NOMO-1 treated with DMSO at 0.1 percent for 48 hours (cell line): ENCODE results near the gene ITGA1.

Experiments
- DNase-seq: peaks from one replicate; lab custom pipeline; 2025; ENCODE audit not compliant: unreplicated experiment; lab: John Stamatoyannopoulos, UW

ITGA1 gene

DNA sequence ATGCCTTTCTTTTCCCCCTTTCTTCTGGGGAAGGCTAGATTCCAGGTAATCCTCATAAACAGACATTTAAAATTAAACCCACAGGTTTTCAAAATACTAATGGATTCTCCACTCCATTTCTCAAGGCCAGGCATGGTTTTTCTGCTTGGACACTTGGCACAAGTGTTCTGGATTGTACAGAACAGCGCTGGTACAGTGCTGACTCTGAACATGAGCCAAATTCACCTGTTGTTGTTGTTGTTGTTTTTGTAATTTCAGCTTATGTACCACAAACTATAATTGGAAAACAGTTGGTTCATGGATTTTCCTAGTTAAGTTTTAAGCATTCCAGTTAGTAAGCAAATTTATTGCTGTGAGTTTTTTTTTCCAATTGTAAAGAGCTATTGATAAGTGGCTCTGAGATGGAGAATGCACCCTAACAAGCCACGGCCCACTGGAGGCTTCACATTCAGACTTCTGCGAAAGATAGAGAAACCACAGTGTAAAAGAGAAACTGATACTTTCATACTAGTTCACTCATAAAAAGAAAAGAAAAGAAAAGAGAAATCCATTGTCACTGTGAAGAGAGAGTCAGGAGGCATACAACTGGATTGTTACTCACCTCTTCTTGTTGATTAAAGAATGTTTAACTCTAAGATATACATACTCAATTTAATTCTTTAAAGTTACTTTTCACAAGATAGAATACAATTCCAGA, 16.2 kb upstream of the ITGA1 start:
- DNase-seq: no peak

DNA sequence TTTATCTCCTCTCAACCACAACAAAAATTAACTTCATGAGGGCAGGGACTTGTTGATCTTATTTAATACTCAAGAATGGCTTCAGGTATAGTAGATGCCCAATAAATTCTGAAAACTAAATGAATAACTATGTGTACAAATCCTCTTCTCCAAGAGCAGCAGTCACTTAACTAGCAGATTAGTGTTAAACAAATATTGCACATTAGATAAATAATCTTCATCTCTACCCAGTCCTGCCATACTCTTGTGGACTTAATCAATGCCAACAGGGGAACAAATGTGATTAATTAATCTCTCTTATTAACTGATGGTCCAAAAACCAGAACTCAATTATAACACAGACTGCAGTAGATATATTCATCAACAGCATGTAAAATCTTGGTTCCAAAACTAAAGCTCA, 15.0 kb upstream of the ITGA1 start:
- DNase-seq: no peak

DNA sequence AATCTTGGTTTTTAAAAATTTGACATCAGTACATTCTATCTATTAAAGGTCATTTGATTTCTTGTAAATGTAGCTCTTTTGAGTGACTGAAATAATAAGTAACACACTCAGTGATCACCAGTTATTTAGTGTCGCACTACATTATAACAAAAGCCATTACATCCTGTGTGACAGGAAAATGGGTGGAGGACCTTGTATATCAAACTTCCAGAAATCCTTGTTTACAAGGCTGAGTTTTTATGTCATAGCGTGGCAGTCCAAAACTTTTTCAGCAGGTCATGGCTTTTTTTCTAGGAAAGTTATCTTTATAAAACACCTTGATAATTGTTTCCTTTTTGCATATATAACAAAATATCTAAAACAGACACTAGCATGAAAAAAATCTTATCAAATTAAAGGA, 14.4 kb upstream of the ITGA1 start:
- no peak for DNase-seq

DNA sequence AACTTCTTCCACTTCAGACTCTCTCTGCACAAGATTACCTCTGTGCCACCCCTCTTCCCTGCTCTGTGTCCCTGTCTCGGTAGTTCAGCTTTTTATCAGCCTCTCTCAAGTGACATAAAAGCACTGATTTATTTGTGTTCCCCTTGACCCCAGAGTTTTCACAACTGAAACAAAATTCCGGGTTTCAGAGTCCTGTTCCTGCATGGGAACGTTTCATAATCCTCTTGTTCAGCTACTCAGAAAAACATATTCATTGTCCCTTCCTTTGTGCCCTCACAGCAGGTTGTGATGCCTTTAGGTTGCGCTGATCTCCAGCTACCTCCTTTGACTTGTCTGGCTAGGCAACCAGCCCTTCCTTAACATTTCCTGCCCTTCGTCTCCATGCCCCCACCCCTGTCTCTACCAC, 13.7 kb upstream of the ITGA1 start:
- DNase-seq: no peak

DNA sequence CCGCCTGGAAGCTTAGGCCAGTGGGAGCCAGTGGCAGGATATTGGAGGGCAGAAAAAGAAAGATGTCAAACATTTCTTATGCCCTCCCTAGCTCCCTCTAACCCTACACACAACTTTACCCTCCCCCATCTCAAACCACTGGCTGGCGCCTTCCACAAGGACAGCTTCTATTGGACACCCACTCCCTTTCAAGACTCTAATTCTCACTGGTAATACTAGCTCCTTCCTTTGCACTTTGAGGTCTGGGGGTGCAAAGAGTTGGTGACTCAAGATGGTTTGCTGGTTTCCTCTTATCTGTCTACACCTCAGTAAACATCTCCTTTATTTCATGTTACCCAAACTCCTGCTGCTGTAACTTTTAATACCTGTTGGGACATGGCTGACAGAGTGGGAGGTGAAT, 11.6 kb upstream of the ITGA1 start:
- DNase-seq: no peak

DNA sequence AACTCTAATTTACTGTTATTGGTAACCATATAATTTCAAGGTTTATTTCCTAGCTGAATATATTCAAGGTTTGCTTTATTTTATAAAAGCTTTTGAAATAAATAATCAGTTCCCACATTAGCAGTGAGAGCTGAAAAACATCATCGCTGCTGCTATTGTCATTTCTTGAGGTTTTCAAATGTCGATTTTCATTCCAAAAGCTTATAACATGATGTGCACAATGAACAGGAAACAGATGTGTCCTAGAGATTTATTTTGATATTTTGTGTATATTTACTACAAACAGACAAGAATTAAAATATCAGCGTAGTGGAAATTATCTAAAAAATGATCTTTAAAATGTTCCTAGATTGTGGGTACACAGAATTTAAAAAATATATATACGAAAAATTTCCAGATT, 10.5 kb upstream of the ITGA1 start:
- DNase-seq: no peak

DNA sequence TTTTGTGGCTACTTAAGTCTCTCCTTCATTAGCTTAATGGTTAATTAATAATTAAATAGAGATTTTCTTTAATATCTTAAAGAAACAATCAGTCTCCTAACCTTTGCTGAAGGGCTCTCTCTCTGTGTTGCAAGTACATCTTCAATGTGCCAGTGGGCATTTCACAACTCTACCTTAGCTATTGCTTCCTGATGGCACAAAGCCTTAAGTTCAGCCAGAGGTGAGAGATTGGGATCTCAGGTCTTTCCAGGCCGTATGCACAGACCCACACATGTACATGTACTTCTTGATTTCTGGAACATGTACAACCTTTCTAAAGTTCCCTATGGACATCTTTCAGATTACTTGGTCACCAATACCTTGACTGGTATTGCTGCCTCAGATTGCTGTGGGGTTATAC, 8.9 kb upstream of the ITGA1 start:
- DNase-seq: no peak

DNA sequence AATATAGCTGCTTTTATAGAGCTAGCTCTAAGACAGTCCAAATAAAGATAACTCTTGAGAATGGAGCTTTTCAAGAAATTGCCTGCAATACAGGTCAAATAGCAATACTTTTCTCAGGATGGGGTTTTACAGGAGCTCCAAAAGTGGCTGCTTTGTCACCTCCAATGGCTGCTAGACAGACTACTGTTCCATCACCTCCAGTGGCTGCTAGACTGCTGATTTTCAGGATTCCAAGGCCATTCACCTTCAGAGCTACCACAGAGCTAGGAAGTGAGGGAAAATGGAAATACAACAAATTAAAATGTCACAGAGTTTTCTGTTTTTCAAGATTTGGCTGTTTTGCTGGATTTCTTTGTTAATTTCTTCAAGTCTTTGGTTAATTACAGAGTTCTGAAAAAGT, 8.5 kb upstream of the ITGA1 start:
- no peak for DNase-seq

DNA sequence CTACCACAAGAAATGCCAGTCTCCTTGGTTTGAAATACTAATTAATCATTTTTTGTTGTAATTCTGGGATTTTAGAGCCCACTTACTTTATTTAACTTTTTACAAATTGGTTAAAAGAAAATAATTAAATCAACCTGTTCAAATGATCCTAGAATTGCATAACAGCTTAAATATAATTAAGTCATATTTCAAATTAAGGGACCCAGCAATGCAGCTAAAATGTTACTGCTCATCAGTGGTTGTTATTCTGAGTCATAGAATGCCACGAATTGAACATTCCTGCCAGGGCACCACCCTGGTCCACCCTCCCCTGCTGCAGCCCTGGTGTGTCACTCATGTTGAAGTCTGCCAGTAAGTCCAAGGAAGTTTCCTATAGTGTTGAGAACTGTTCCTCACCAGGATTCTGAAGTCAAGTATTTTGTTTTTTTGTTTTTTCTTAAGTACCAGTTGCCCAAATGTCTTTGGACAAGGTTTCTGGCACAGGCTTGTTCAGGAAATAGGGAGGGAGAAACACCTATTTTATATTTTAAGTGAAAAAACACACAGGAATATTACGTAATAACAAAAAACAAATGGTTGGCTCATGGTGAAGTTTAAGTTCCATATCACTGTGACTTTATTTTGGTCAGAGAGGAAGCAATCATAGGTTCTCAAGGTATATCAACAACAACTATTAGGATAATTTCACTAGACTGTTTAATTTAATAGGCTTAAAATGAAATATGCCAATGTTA, 4.3 kb upstream of the ITGA1 start:
- DNase-seq: no peak

DNA sequence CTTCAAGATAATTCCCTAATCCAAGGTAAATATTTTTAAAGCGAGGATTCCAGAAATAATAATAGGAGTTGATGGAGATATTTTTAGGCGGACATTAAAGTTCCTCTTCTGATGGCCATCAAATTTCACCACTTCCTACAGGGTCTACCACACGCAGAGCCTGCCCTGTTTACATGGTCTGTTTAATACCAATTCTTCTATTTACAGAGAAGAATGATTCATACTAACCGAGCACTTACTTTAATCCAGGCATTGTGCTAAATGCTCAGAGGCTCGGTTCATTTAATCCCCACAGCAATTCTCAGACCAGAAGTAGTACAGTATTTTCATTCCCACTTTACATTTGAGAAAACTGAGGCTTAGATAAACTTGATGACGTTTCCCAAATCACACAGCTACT, 3.0 kb upstream of the ITGA1 start:
- DNase-seq: peak; percentile 62

DNA sequence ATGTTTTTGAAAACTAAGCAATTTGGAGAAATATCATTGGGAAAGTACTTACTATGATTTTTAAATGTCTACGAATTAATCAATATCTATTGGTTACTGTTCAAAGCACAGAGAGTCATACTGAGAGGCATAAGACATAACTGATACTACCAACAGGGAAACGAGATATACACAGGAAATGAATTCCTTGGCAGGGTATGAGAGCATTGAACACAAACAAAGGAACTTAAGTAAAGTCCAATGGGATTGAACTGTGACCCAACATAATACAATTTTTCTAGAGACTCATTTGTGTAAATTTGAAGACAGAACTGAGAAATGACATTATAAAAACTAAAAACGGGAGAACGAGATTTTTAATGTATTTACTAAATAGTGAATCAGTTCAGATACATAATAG, 1.3 kb upstream of the ITGA1 start:
- DNase-seq: no peak

DNA sequence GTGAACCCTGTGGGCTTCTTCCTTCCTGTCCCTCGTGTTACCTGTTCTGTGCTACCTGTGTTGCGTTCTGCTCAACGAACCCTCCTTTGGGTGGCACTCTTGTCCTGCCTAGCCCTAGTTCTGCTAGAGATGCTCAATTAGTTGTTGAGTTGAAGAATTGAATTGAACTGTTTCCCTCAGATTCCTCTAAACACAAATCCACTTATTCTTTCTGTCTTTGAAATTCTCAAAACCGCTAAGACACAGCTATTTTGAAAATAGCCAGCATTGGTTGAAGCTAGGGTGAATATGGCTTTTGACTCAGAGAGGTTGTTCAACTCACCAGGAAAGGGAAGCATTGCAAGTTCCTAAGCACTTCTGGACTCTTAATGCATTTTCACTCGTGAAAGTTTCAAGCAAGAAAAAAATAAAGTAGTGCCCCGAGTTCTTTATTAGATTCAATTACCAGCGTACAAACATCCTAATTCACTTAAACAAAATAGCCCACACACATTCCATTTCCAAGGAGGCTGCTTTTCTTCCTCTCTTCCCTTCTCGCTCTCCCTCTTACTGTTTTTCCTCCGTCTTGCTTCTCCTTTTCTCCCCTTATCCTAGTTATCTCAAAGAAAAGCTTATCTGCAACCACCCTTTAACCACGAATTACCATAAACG, 642 bp upstream of the ITGA1 start:
- DNase-seq: no peak

DNA sequence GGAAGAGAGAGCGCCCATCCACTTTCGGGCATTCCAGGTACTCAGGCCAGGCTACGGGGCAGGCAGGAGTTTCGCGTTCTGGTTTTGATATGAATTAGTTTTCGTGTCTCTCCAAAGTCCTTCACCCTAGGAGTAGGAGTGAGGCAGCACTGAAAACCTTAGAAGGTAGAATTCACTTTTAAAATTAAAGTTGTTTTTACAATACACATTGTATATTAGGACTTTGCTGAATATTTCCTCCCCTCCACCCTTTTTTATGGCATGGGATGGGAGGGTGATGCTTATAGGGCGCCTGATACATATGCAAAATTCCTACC, 747 bp downstream of the ITGA1 start:
- DNase-seq: no peak

DNA sequence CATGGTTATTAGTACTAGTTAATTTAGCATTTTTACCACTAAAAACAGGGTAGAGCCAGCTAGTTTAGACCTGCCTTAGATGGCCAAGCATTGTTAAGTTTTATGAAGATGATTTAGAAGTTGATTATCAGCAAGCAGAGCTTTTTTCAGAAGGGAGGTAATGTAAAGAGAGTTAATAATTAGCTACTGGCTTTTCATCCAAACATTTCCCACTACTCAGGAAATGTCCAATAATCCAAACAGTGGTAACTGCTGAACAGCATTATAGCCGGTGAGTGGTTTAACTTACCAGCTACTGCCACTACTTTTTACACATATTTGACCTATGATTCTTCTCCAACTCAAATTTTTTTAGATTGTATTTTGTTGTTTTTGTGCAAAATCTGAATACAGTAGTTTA, 1.7 kb downstream of the ITGA1 start:
- DNase-seq: no peak

DNA sequence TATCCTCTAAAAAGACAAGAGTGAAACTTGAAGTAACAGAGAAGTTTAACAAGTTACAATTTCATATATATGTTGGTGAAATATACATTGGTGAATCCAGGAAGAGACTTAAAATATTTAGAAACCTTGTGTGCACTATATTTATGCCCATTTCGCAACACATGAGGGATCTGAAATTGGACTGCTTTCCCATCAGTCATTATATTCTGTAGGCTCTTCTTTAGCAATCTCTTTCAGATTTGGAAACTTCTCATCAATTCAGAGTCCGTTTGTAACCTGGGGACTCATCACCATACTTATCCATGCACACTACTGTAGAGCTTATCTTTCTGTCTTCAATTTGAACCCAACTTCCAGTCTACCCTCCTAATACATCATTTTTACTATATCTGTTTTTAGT, 2.1 kb downstream of the ITGA1 start:
- DNase-seq: peak; percentile 30

DNA sequence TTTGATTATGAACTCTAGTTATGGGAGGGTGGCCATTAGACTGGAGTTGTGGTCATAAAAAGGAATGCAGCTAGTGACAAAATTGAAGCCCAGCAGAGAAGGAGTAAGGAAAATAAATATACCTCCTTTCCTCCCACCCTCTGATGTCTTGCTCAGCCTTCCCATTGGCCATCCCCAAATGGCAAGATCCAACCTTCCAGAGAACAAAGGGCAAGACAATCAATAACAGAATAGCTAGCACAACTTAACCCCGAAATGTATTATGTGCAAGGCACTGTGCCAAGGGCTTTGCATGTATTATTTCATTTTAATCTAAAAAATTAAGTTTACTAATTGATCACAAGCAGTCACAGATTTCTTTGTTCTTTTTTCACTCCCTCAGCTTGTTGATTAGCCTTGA, 3.6 kb downstream of the ITGA1 start:
- no peak for DNase-seq

DNA sequence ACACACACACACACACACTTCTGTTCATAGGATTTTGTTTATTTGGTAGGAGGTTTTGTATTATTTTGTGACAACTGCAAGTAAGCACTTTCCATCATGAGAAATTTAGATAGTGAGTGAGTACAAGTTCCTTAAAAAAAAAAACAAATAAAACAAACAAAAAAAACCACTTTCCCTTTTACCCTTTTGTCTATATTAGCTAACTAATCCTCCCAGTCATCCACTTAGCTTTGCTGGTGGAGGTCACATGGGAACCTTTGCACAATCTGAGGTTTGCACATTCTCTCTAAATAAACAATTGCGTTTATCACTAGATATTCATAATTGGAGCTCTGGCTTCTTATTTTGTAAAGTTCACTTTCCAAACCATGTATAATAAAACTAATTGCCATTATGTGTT, 6.8 kb downstream of the ITGA1 start:
- DNase-seq: no peak

DNA sequence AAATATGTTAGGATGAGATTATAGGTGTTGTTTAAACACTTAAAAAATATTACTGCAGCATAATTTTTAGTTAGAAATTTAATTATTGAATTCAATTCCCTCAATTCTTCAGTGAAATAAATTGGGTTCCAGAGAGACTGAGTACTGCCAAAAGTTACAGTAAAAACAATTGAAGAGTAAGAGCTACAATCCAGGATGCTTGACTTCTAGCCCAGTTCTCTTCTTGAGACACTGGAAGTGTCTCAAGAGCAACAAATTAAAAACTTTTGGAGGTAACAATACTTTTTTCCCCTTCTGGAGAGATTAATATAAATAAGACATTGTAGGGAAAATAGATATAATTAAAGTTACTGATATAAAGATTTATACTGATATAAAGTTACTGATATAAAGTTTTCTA, 8.3 kb downstream of the ITGA1 start:
- DNase-seq: no peak

DNA sequence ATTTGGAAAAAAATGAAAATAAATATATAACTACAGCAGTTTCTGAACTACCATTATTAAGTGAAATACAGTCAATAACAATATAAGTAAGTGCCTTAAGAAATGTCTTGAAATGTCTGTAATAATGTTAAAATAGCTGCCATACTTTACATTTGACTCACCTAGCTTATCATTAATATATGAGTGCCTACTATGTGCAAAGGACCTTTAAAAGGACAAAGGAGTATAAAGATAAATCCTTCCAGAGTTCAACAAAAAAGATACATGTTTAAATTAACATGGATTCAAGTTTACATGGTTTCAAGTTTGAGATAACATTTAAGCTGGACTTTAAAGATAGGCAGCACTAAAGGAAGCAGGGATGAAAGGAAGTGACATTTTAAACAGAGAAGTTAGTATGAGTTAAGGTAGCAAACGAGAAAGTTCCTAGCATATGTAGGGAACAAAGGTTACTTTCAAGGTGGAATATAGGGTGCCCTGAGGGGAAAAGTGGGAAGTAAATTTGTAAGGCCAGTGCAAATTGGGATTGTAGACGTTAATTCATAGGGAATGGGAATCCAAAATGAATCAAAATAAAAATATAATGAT, 8.9 kb downstream of the ITGA1 start:
- no peak for DNase-seq

DNA sequence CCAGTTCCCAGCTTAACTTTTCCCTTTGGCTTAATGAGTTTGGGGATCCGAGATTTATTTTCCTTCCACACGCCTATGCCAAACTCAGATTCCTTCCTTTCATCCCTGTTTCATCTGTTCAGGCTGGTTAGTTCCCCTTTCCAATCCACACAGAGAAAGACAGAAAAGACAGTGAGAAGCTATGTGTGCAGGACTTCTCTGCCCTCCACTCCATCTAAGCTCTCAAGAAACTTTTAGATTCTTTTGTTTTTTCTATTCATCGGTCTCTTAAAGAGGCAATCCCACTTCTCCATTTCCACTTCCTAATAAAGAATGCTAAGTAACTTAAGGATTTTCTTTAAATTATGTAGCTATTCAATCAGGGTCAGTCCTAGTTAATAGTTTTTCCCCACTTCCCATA, 11.2 kb downstream of the ITGA1 start:
- DNase-seq: peak; percentile 45

DNA sequence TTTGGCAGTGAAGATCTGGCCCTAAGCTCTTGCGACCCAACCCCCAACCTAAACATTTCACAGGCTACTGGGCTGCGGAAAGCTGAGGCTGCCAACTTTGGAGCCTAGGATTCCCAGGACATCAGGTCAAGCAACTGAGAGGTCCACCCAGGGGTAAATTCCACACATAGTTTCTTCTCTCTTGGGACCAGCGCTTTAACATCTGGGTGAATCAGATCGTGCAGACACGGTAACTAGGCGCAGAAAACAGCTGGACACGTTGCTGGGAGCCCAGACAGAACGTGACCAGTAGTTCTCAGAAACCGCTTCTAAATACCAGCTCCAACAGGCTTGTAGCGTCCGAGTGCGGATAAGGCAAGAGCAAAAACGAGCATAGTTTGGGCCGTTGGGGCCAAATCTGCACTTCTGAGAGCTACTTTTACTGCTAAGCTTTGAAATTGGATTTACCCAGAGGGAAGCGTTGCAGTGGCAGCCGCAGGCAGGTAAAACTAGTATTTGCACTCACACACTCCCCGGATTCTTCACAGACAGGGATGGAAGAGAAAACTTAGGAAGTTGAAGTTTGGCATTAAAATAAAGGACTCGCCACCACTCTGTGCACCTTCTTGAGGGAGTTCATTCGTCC, 11.8 kb downstream of the ITGA1 start:
- no peak for DNase-seq

DNA sequence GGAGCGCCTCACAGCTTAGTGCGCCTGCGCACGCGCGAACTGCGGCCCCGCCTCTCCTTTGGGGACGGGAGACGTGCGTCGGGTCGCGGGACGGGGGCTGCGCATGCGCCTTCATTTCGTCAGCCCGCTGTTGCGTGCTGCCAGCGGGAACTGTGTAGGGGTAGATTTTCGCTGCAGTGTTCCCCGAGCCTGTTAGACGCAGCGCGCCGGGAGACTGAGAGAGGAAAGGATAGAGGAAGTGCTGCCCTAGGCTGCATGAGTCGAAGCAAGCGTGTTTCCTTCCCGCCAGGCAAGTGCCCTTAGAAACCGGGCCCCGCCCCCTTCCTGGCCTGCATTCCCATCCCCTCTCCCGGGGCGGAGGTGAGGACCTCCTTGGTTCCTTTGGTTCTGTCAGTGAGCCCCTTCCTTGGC, 12.3 kb downstream of the ITGA1 start:
- peak; percentile 95 for DNase-seq
